ENCODE data around the gene SUN3.

DNA sequence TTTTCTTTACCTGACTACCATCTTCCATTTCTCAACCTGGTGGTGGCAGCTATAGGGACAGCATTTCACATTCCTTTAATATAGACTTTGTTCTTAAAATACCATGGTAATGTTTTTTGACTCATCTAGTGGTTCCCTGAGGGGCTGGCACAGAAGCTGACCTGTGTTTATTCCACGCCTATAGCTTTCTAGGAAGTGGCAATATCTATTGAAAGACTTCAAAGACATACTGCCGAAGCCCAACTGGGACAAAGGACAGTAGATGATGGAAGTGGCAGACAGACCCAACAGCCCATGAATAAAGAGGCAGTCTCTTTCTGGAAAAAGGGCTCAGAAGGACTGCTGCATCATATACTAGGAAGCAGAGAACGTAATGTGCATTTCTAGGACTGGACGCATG lies 11.2 kb downstream of the SUN3 start:
- TF ChIP-seq, protein P1, sequence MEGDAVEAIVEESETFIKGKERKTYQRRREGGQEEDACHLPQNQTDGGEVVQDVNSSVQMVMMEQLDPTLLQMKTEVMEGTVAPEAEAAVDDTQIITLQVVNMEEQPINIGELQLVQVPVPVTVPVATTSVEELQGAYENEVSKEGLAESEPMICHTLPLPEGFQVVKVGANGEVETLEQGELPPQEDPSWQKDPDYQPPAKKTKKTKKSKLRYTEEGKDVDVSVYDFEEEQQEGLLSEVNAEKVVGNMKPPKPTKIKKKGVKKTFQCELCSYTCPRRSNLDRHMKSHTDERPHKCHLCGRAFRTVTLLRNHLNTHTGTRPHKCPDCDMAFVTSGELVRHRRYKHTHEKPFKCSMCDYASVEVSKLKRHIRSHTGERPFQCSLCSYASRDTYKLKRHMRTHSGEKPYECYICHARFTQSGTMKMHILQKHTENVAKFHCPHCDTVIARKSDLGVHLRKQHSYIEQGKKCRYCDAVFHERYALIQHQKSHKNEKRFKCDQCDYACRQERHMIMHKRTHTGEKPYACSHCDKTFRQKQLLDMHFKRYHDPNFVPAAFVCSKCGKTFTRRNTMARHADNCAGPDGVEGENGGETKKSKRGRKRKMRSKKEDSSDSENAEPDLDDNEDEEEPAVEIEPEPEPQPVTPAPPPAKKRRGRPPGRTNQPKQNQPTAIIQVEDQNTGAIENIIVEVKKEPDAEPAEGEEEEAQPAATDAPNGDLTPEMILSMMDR (IDR thresholded peaks at IDR 0.05): no peak
- TF ChIP-seq POLR2A (IDR thresholded peaks at IDR 0.05; ENCODE audit: low read length) (no peak), HOXA7 (CRISPR knock-in tag; IDR thresholded peaks at IDR 0.05) (no peak), JUNB (IDR thresholded peaks at IDR 0.05) (no peak), RAD21 (conservative IDR thresholded peaks at IDR 0.05 in 1 of 2, IDR thresholded peaks at IDR 0.05 in 1 of 2) (no peak), MAZ (IDR thresholded peaks at IDR 0.05; ENCODE audit: borderline replicate concordance, low read depth, low read length) (no peak), MYC (IDR thresholded peaks at IDR 0.05; ENCODE audit: borderline replicate concordance, low read length) (no peak), FOXS1 (CRISPR knock-in tag; IDR thresholded peaks at IDR 0.05) (no peak)
- TF ChIP-seq, protein P2, sequence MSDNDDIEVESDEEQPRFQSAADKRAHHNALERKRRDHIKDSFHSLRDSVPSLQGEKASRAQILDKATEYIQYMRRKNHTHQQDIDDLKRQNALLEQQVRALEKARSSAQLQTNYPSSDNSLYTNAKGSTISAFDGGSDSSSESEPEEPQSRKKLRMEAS (IDR thresholded peaks at IDR 0.05): no peak
- TF ChIP-seq, protein P3, sequence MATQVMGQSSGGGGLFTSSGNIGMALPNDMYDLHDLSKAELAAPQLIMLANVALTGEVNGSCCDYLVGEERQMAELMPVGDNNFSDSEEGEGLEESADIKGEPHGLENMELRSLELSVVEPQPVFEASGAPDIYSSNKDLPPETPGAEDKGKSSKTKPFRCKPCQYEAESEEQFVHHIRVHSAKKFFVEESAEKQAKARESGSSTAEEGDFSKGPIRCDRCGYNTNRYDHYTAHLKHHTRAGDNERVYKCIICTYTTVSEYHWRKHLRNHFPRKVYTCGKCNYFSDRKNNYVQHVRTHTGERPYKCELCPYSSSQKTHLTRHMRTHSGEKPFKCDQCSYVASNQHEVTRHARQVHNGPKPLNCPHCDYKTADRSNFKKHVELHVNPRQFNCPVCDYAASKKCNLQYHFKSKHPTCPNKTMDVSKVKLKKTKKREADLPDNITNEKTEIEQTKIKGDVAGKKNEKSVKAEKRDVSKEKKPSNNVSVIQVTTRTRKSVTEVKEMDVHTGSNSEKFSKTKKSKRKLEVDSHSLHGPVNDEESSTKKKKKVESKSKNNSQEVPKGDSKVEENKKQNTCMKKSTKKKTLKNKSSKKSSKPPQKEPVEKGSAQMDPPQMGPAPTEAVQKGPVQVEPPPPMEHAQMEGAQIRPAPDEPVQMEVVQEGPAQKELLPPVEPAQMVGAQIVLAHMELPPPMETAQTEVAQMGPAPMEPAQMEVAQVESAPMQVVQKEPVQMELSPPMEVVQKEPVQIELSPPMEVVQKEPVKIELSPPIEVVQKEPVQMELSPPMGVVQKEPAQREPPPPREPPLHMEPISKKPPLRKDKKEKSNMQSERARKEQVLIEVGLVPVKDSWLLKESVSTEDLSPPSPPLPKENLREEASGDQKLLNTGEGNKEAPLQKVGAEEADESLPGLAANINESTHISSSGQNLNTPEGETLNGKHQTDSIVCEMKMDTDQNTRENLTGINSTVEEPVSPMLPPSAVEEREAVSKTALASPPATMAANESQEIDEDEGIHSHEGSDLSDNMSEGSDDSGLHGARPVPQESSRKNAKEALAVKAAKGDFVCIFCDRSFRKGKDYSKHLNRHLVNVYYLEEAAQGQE (IDR thresholded peaks at IDR 0.05): no peak
- TF ChIP-seq, protein P4, sequence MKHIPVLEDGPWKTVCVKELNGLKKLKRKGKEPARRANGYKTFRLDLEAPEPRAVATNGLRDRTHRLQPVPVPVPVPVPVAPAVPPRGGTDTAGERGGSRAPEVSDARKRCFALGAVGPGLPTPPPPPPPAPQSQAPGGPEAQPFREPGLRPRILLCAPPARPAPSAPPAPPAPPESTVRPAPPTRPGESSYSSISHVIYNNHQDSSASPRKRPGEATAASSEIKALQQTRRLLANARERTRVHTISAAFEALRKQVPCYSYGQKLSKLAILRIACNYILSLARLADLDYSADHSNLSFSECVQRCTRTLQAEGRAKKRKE (CRISPR knock-in tag; IDR thresholded peaks at IDR 0.05; ENCODE audit: low read depth): no peak

Data from A549 (cell line).